ENCODE results near the gene BBS1.
"Not testable (repeated sequence)": the region's sequence is repeated elsewhere in the genome, so short reads cannot be mapped to it uniquely, and the experiment has no call there.

The BBS1 gene

DNA sequence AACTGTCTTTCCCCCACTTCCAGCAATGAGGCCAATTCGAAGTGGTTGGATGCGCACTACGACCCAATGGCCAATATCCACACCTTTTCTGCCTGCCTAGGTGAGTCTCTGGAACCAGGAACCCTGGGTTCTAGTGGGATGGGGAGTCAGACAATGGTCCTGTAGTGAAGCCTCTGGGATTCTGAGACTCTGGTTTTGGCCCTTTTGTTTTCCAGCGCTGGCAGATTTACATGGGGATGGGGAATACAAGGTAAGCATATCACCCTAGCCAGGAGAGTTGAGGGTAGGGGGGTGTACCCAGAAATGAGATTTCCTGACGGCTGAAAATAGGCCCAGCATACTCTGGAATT lies 530 bp downstream of the BBS1 start:
- no peak for FAIRE-seq

DNA sequence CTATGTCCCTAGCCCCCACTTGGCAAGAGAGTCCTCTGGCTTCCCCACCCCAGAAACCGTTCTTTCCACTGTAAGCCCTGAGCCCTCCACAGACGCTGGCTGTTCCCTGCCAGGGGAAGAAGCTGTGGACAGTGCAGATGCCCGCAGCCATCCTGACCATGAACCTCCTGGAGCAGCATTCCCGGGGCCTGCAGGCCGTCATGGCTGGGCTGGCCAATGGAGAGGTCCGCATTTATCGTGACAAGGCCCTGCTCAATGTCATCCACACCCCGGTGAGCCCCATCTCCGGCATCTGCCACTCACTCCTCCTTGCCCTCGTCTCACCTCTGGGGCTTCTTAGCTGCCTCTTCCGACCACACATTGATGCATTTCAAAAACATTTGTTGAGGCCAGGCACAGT lies 13.2 kb downstream of the BBS1 start:
- FAIRE-seq (no peak), DNase-seq (ENCODE audit: insufficient read length, low spot score) (no peak)

More for the DNA sequence above, 530 bp downstream of the BBS1 start:
- DNase-seq (ENCODE audit: insufficient read length, low spot score), result no peak

- peak; percentile 79 for FAIRE-seq
Observed at GRCh38 chr11:66524304-66525040, 14.0 kb downstream of the BBS1 start.

GRCh38 chr11:66529069-66529468 lies 18.6 kb downstream of the BBS1 start:
- DNase-seq (ENCODE audit: insufficient read length, low spot score) (no peak), FAIRE-seq (peak; percentile 86)

More at GRCh38 chr11:66524304-66525040, 14.0 kb downstream of the BBS1 start:
- no peak for DNase-seq (ENCODE audit: insufficient read length, low spot score)

DNA sequence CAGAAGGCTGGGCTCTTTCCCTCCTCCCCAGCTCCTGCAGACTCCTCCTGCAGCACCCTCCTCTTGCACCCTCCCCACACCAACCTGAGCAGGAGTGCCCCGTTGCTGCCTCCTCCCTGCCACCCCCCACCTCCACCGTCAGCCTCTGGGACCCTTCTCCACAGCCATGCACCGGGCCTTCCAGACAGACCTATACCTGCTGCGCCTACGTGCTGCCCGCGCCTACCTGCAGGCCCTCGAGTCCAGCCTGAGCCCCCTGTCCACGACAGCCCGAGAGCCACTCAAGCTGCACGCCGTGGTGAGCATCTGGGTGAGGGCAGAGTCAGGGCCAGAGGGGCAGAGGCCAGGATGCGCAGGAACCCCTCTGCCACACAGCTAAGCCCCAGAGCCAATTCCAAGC lies 19.2 kb downstream of the BBS1 start:
- DNase-seq (ENCODE audit: insufficient read length, low spot score), result no peak
- no peak for FAIRE-seq

- DNase-seq (ENCODE audit: insufficient read length, low spot score) (no peak), FAIRE-seq (no peak)
Observed at GRCh38 chr11:66530927-66531709, 20.7 kb downstream of the BBS1 start.

- DNase-seq (ENCODE audit: insufficient read length, low spot score) (no peak), FAIRE-seq (no peak)
Observed at GRCh38 chr11:66531841-66532240, 21.4 kb downstream of the BBS1 start.

- DNase-seq (ENCODE audit: insufficient read length, low spot score) (no peak), FAIRE-seq (no peak)
Observed at GRCh38 chr11:66532784-66533183, 22.3 kb downstream of the BBS1 start.

GRCh38 chr11:66539170-66539869 lies 28.9 kb downstream of the BBS1 start:
- FAIRE-seq (peak; percentile 4), DNase-seq (ENCODE audit: insufficient read length, low spot score) (no peak)

GRCh38 chr11:66539870-66540213 lies 29.4 kb downstream of the BBS1 start:
- FAIRE-seq, result peak; percentile 38
- DNase-seq (ENCODE audit: insufficient read length, low spot score), result no peak

- not testable (repeated sequence) for DNase-seq (ENCODE audit: insufficient read length, low spot score)
- peak; percentile 55 for FAIRE-seq
Observed at GRCh38 chr11:66540598-66540997, 30.2 kb downstream of the BBS1 start.

GRCh38 chr11:66541892-66542291 lies 31.5 kb downstream of the BBS1 start:
- FAIRE-seq, result peak; percentile 23
- no peak for DNase-seq (ENCODE audit: insufficient read length, low spot score)

DNA sequence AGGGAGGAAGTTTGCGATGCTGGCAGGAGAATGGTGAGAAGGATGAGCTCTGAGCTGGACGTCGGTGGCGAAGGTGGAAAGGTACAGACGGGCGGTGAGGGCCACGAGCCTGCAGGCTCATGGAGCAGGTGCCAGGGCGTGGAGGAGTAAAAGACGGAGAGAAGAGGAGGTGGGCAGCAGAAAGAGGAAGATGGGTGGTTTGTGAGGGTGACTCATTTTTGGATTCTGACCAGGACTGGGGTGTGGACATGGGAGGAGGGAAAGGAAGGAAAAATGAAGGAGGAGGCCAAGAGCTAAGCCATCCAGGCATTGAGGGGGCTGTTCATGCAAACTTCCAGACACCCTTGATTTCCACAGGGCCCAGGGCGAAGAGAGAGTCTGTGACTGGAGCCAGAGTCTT lies 31.9 kb downstream of the BBS1 start:
- no peak for DNase-seq (ENCODE audit: insufficient read length, low spot score)

GRCh38 chr11:66543263-66544107 lies 33.0 kb downstream of the BBS1 start:
- no peak for DNase-seq (ENCODE audit: insufficient read length, low spot score)
- FAIRE-seq, result peak; percentile 90

More for the DNA sequence above, 31.9 kb downstream of the BBS1 start:
- peak; percentile 74 for FAIRE-seq

GRCh38 chr11:66544952-66545351 lies 34.5 kb downstream of the BBS1 start:
- FAIRE-seq; DNase-seq (ENCODE audit: insufficient read length, low spot score): not testable (repeated sequence)

- DNase-seq (ENCODE audit: insufficient read length, low spot score), result peak; percentile 100
- peak; percentile 99 for FAIRE-seq
Observed at GRCh38 chr11:66545701-66546367, 35.4 kb downstream of the BBS1 start, which contains the start of gene ZDHHC24. Gene ZDHHC24, minus strand, starts transcription at chr11:66546048. Its CDS starts 45 bp downstream, at chr11:66546003.

DNA sequence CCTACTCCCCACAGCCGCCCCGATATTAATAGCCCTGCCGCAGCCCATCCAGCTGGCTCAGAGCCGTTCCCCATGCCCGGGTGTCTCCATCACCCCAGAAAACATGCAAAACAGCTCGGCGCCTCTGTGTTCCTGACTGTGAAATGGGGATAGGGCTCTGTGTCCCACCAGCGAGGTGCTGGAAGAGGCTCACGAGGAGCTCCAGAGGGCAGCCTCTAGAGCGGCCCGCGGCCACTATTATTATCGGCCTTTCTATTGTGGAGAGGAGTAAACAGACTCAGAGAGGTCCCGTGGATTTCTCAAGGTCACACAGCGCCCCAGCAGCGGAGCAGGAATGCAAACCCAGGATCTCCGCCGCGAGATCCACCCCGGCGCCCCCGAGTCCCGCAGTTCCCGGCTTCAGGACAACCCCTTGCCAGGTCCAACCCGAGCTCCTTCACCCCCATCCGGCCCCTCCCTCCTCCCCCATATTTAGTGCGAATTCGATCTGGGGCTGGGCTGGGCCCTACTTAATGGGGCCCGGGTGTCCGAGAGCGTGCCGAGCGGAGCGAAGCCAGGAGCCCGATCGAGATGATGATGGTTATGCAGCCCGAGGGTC lies 36.0 kb downstream of the BBS1 start, which contains the start of gene ACTN3:
Gene ACTN3, plus strand, starts transcription at position 536 of the 598 bp plus-strand sequence. Its CDS starts 35 bp downstream, at position 571.
- no peak for DNase-seq (ENCODE audit: insufficient read length, low spot score)
- no peak for FAIRE-seq

GRCh38 chr11:66546966-66547661 lies 36.7 kb downstream of the BBS1 start:
- DNase-seq (ENCODE audit: insufficient read length, low spot score), result no peak
- FAIRE-seq, result no peak

DNA sequence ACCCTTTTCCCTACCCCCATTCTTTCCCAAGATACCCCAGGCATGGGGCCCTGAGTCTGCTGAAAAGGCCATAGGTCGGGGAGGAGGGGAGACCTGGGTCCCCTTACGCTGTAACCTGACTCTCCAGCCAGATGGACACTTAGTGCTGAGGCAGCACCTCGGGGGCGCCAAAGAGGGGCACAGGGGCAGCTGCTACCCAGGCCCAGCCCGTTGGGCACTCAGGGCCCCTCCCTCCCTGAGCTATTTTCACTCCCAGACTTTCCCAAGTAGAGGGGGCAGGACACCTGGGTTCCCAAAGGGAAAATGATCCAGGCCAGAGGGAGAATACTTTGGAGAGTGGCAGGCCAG lies 37.2 kb downstream of the BBS1 start:
- FAIRE-seq, result peak; percentile 75
- no peak for DNase-seq (ENCODE audit: insufficient read length, low spot score)
